ENCODE results near the gene PPP4R1. TPM values are rescaled to one million over a fixed set of nuclear protein-coding genes. Genes with fewer than 3 reads are reported as not detected.
"Not testable (repeated sequence)": the region's sequence is repeated elsewhere in the genome, so short reads cannot be mapped to it uniquely, and the experiment has no call there.

Gene PPP4R1, protein sequence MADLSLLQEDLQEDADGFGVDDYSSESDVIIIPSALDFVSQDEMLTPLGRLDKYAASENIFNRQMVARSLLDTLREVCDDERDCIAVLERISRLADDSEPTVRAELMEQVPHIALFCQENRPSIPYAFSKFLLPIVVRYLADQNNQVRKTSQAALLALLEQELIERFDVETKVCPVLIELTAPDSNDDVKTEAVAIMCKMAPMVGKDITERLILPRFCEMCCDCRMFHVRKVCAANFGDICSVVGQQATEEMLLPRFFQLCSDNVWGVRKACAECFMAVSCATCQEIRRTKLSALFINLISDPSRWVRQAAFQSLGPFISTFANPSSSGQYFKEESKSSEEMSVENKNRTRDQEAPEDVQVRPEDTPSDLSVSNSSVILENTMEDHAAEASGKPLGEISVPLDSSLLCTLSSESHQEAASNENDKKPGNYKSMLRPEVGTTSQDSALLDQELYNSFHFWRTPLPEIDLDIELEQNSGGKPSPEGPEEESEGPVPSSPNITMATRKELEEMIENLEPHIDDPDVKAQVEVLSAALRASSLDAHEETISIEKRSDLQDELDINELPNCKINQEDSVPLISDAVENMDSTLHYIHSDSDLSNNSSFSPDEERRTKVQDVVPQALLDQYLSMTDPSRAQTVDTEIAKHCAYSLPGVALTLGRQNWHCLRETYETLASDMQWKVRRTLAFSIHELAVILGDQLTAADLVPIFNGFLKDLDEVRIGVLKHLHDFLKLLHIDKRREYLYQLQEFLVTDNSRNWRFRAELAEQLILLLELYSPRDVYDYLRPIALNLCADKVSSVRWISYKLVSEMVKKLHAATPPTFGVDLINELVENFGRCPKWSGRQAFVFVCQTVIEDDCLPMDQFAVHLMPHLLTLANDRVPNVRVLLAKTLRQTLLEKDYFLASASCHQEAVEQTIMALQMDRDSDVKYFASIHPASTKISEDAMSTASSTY
- total RNA-seq, result 10 to 100 TPM; 55.8 to 77.6 TPM
- long read RNA-seq, transcript PPP4R1-202 (20 exons, 3,885 nt), result major isoform, 17 of 60 reads
- long read RNA-seq, transcript PPP4R1-203 (20 exons, 3,925 nt), result minor isoform, 7 of 60 reads
- long read RNA-seq, partial matches to known transcripts, result 19 of 60 reads
- long read RNA-seq, other reads (novel, unspliced or antisense), result 17 of 60 reads

DNA sequence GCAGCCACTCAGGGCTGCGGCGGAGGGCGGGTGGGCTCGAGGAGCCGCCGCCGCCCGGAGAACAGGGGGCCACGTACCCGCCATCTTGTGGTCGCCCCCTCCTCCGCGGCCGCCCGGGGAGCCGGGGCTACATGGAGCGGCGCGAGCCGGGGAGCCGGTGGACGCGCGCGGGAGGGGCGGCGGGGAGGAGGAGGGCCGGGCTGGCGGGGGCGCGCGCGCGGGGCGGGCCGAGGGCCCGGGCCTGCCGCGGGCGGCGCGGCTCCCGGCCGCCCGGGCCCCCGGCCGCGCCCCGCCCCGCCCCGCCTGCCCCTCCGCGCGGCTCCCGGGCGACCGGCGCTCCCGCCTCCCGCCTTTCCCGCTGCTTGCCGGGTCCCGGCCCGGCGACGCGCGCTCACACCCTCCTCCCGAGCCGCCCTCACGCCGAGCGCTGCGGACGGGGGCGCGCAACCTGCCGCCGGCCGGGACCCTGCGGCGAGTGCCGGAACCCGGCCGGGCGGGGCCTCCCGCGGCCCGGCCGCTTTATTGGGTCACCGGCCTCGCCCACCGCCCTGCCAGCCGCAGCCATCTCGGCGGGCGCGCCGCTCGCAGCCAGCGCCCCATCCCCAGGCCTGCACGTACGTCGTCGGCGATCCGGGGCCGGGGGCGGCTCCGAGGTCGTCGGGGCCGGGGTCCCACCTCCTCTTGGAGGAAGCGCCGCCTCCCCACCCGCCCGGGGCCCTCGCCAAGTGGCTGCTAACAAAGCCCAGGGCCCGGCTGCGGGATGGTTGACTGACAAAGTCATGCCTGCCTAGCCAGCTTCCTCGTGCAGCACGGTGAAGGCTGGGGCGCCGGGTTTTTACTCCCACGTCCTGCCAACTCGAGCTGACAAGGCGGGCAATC, at the start of gene PPP4R1:
Gene PPP4R1 (minus strand): TSS at position 159 of the 879 bp plus-strand sequence. CDS start 75 bp downstream, at position 84.
- ATAC-seq (peak; percentile 76 to 81), DNase-seq (peak; percentile 84)
- intact Hi-C loops (cut with DNase I), result loop anchor here (10.0 kb wide), 2 partner anchors 50 to 300 kb away; partner anchors contain the start of gene VAPA (in 1 of the 2)

DNA sequence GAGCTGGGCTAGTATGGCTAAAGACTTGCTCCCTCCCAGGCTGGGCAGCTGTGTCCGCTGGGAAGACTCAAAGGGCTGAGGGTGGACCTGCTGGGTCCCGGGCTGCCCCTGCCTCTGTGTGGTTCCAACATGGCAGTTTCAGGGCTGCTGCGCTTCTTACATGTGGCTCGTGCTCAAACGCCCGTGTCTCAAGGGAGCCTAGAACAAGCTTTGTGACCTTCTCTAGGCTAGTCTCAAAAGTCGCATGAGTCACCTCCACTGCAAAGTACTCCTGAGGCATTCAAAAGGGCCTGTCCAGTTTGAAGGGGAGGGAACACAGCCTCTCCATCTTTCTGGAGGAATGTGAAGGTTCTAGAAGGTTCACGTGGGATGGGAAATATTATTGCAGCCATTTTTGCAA, 49.0 kb upstream of the PPP4R1 start:
- ATAC-seq, result no peak
- DNase-seq, result no peak
- intact Hi-C loops (cut with DNase I), result loop anchor here in 1 of 2 donors (10.0 kb wide), 1 partner anchor 49 kb away; the partner anchor contains the start of gene PPP4R1

DNA sequence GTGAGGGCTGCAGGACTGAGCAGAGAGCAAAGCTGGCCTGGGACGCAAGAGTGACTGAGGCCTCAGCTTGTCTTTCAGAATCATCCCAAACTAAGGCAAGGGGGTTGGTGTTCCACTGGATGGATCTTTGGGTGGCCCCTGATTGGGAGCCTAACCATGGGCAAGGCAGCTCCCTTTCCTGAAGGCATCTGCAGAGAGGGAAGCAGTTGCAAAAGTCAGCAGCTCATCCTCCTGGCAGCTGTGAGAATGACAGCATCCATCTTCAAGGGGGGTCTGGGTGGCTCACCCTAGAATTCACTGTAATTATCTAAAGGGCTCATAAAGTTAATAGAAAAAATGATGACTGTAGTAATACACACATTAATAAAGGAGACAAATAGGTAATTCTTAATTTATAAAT, 47.2 kb upstream of the PPP4R1 start:
- DNase-seq, result no peak
- ATAC-seq, result no peak
- intact Hi-C loops (cut with DNase I), result loop anchor here in 1 of 2 donors (10.0 kb wide), 1 partner anchor 47 kb away; the partner anchor contains the start of gene PPP4R1

DNA sequence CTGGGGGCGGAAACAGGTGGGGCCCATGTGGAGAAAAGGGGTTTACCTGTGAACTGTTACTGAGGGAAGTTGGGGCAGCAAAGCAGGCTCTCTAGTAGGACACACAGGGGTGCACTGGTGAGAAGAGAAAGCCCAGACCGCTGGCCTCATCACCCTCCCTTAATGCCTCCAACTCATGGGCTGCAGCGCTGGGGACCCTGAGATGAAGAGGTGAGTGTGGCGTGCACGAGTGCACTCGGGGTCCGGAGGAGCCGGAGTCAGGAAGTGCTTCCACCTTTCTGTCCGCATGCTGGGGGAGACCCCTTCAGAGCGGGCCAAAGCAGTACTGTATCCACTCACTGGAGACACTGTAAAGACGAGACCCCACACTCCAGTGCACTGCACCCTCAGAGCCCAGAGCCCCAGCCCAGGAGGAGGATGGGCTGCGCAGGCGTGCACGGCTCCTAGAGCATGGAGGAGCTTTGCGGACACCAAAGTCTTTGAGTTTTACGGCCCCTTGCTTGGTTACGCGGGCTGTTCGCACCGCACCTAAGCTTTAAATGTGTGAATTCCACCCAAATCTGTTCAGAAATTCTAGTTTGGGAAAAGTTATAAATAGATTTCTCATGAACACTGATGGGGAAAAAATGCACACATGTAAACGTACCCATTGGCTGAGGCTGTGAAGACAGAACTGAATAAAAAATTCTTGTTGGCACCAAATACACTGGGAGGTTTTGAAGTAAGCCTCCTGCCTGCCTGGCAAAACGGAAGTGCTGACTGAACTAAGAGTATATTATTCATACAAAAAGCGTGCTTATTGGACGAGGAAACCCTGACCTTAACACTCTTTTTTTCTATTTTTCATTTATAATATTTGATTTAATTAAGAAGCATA, 45.4 kb upstream of the PPP4R1 start:
- no peak for ATAC-seq
- no peak for DNase-seq
- intact Hi-C loops (cut with DNase I), result loop anchor here in 1 of 2 donors (10.0 kb wide), 1 partner anchor 45 kb away; the partner anchor contains the start of gene PPP4R1

DNA sequence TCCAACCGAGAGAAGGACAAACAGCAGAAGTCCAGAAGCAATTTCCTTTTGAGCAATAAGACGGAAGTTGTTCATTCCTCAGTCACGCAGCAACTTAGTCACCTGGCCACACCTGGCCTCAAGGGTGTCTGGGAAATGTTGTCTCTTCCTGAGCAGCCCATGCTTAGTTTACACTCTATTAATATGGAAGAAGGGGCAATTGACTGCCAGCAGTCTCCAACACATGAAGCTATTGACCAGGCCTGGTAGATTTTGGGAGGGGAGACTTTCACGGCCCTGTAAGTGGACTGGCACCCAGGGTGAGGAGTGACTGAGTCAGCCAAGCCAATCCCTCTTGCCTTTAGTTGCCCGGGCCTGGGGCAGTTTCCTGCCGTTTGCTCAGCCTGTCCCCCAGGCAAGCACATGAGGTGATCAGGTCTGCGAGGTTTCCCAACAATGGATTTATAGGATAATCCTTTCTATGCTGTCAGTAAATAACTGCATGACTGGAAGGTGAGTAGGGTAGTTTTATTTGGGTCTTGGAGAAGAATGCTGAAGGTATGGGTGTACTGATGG, 43.8 kb upstream of the PPP4R1 start:
- intact Hi-C loops (cut with DNase I), result no loop called here
- DNase-seq (no peak), ATAC-seq (no peak)

DNA sequence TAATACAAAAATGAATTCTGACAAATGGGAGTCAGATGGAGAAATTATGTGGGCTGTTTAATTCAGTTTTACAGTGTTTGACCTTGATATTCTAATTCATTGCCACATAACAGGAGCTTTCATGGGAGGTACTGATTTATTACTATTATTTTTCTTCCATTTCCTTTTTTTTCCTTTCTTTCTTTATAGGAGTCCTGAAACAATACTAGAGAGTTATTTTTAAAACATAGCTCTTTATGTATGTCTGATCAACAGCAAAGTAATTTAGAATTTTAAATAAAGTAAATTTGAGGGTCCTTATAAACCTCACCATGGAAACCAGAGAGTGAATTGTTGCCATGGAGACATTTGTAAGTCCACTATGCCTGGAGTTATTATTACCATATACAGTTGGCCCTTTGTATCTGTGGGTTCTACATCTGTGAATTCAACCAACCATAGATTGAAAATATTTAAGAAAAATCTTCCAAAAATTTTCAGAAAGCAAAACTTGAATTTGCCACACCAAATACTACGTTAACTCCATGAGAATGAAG, 40.9 kb upstream of the PPP4R1 start:
- intact Hi-C loops (cut with DNase I), result no loop called here
- ATAC-seq (no peak), DNase-seq (no peak)

DNA sequence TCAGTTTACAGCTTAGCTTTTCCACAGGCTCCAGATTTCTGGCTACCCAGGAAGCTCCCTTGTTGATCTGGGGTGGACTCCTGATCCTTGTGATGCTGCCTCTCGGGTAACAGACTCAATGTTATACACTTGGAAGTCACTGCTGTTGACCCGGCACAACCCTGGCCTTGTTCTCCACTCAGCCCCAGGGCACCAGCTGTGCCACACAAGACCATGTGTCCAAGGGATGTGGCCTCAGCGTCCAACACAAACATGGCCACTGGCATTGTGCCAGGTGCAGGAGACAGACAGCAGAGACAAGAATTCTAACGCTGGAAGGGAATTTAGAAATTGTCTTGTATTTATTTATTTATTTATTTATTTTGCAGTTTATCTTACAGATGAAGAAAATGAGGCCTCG, 39.0 kb upstream of the PPP4R1 start:
- intact Hi-C loops (cut with DNase I), result no loop called here
- ATAC-seq, result peak; percentile 61 to 63
- peak; percentile 49 for DNase-seq

DNA sequence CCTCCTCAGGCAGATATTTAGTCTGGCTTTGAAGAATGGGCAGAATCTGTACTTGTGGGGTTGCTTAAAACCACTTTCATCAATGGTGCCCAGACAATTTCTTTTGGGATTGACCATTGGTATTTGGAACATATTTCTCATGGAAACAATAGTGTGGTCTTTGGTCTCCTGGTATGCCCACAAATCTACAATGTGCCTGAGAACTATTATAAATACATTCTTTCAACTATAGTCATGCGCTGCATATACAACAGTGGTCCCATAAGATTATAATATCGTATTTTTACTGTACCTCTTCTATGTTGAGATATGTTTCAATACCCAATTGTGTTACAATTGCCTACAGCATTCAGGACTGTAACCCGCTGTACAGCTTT, 34.8 kb upstream of the PPP4R1 start:
- ATAC-seq (no peak), DNase-seq (no peak)
- intact Hi-C loops (cut with DNase I), result no loop called here

DNA sequence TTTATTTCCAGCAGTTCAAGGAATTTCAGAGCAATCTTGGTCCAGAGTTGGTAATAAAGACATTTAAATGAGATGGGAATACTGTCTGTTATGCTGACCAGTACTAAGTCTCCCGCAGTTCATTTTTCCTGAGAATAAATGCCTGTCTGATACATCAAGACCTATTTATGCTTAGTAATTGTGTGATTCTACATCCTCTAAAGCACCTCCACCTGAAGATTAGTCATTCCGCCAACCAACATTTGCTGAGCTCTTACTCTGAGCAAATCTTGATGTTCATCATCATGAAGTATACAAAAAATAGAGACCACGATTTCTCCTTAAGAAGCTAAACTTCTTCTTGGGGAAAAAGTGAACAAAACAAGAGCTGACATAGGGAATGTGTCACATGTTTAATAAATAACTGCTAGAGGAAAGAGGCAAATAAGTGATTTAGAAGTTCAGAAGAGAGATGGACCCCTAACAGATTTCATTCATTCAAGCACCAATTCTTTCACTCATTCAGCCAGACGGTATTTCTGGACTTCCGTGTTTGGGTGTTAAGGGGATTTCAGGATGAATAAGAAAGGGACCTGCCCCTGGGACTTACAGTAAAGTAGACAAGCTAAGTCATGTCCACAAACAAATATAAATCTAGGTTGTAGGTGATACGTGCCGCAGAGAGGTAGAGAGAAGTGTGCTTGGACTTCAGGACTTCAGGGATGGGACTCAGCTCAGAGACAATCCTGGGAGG, 34.2 kb upstream of the PPP4R1 start:
- DNase-seq, result no peak
- ATAC-seq, result no peak
- intact Hi-C loops (cut with DNase I), result no loop called here

DNA sequence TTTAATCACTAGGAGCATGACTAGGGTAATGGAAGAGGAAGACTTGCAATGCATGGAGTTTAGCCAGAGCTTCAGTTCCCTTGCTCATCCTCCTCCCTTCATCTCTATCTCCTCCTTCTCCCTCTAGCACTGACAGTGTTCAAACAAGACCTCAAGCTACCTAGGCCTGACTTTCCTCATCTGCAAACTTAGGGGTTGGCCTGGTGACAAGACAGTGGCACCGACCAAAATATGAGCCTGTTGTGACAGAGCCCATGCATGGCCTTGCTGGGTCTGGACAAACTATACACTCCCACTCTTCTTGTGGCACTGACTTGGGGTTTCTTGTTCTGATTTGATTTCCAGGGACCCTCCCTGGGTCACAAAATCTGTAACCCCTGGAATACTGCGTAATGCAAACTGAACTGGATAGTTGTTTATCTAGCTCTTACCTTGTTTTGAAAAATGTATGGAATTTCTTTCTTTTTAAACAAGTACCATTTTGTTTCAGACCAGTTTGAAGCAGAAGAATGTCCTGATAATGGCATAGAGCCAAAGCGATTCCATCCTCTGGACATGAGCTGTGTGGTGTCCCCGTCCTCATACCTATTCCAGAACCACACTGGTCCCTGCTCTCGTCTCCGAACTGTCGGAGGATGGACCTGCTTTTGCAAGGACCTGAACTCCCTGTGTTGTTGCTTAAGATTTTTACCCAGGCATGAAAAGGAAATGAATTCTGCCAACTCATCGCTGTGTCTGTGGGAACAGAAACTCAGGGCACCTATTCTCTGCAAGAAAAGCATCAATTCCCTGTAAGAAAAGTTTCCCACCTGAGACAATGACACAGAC, 33.4 kb upstream of the PPP4R1 start:
- intact Hi-C loops (cut with DNase I), result no loop called here
- DNase-seq (no peak), ATAC-seq (no peak)

DNA sequence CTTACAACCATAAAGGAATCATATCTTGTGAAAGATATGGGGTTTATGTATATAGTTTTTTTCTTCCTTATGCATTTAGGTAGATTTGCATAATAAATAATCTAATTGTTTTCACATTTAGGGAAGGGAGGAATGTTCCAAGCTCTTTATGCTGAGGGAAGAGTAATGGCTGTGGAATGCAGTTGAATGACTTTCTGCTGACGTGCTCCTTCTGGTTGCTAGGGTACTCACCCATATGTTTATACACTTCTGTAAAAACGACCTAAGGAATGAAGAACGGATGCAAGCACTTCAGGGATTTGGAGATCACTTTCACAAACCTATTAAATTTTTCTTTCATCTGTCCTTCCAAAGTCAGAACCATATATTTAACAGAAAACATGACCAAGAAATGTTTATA, 29.2 kb upstream of the PPP4R1 start:
- ATAC-seq, result peak; percentile 65 to 95
- intact Hi-C loops (cut with DNase I), result no loop called here
- no peak for DNase-seq

DNA sequence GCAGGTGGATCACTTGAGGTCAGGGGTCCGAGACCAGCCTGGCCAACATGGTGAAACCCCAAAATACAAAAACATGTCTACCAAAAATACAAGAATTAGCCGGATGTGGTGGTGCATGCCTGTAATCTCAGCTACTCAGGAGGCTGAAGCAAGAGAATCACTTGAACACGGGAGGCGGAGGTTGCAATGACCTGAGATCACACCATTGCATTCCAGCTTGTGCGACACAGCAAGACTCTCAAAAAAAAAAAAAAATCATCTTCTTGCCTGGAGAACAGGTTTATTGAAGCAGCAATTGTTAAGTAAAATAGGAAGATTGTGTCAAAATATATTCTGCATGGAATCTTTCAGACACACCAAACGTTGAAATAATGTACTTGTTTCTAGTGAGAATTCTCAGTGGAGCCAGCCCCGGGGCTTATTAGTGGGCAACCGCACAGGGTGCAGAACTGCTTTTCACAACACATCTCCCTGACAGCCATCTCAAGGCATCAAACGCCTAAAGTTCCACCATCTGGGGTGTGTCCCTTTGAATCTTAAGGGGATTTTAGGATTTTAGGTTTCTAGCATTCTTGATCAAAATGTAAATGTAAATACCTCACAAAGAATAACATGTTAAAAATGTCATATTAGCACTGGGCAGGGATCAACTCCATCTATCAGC, 28.6 kb upstream of the PPP4R1 start:
- DNase-seq (no peak), ATAC-seq (no peak)
- intact Hi-C loops (cut with DNase I), result no loop called here

DNA sequence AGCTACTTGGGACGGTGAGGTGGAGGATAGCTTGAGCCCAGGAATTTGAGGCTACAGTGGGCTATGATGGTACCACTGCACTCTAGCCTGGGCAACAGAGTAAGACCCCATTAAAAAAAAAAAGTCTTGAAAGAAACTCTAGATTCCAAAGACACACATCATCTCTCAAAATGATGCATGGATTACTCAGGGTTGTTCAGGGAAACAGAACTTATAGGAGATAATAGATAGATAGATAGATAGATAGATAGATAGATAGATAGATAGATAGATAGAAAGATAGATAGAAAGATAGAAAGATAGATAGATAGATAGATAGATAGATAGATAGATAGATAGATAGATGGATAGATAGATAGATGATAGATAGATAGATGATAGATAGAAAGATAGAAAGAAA, 26.7 kb upstream of the PPP4R1 start:
- ATAC-seq; intact Hi-C loops (cut with DNase I); DNase-seq: not testable (repeated sequence)

DNA sequence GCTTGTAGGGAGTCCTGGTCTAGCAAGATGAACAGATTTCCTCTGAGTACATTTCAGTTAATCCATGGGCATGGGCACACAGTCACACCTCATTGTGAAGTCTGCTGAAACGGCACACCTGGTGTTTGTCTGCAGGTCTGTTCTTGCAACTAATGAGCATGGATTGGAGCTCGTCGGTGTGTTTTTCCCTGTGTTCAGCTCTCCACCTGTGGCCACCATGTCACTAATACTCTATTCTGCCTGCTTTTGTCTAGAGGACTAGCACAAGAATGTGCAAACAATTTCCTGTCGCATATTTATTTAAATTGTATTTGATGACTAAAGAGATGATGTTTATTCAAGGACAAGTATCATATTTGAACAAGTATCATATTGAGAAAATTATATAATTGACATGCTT, 24.5 kb upstream of the PPP4R1 start:
- no peak for DNase-seq
- intact Hi-C loops (cut with DNase I), result no loop called here
- ATAC-seq, result no peak

All from left cardiac atrium (tissue), 4 donors.